Sigmoid colon (tissue), 7 donors: Measurements from ENCODE around the gene LHX3. TPM values are rescaled to one million over a fixed set of nuclear protein-coding genes. Genes with fewer than 3 reads are reported as not detected.

Experiments
- DNase-seq: peaks from one replicate; pipeline ENCODE4 v3.0.0-alpha.2; 2019
- H3K27ac ChIP-seq, 4 donors: fragments of 200-600 bp; sonication (generic); one replicate each; pipeline ENCODE4 v1.5.1; 2016 to 2019; ENCODE audit warnings: mild to moderate bottlenecking in 1 of 4
- H3K27me3 ChIP-seq, 3 donors: fragments of 200-600 bp; sonication (generic); one replicate each; pipeline ENCODE4 v1.5.1; 2019; ENCODE audit warnings: mild to moderate bottlenecking in 1 of 3
- H3K36me3 ChIP-seq, 4 donors: fragments of 200-600 bp; sonication (generic); one replicate each; pipeline ENCODE4 v1.5.1; 2016 to 2019
- H3K4me1 ChIP-seq, 4 donors: fragments of 200-600 bp; sonication (generic); one replicate each; pipeline ENCODE4 v1.5.1; 2017 to 2019
- H3K4me3 ChIP-seq, 4 donors: fragments of 200-600 bp; sonication (generic); one replicate each; pipeline ENCODE4 v1.5.1; 2017 to 2019; ENCODE audit warnings: mild to moderate bottlenecking in 2 of 4, moderate library complexity in 1 of 4
- H3K9me3 ChIP-seq, 4 donors: fragments of 200-600 bp in 3 of 4; sonication (generic) in 3 of 4; one replicate each; pipeline versions ENCODE4 v1.5.1 to v1.6.1; 2013 to 2019
- EP300 ChIP-seq, 4 donors: sonication (generic); formaldehyde crosslinking; IDR thresholded peaks; one replicate each; pipeline ENCODE4 v1.6.1; 2017; ENCODE audit warnings: antibody characterized with exemption in 4 of 4
- POLR2A ChIP-seq, 2 donors: fragments of 450-650 bp; IDR thresholded peaks; one replicate each; pipeline ENCODE4 v1.6.1; 2016; ENCODE audit warnings: antibody characterized with exemption in 2 of 2, mild to moderate bottlenecking in 2 of 2, moderate library complexity in 2 of 2
- POLR2AphosphoS5 ChIP-seq, 4 donors: sonication (generic); formaldehyde crosslinking; IDR thresholded peaks; one replicate each; pipeline ENCODE4 v1.6.1; 2017; ENCODE audit warnings: antibody characterized with exemption in 4 of 4
- WGBS, 2 donors: extraction: QIAGEN DNeasy Blood & Tissue Kit; methylation state at CpG; one replicate each; pipeline ENCODE4 v1.1.7; 2013; 5-methylcytosine and 5-hydroxymethylcytosine counted together
- intact Hi-C: fragments of 100-400 bp; cut with DNase I; formaldehyde crosslinking; loops from one replicate; pipeline ENCODE4 v1.15.1; 2023
- polyA plus RNA-seq, 3 donors: library from polyadenylated mRNA; stranded (reverse); fragments of 200-250 nt; gene quantifications; one replicate each; pipeline ENCODE4 v1.2.3, GENCODE V29; 2013
- total RNA-seq, 4 donors: library from RNA; depleted of rRNA; stranded (reverse); fragments of >200 nt; gene quantifications; one replicate each; pipeline ENCODE4 v1.1.0, GENCODE V29; 2016
- TF ChIP-seq, protein P1 (sequence below), 4 experiments: fragments of 450-650 bp in 3 of 4; fragments of 200-600 bp in 1 of 4; IDR thresholded peaks; one replicate each; pipeline ENCODE4 v1.5.1; 2016 to 2019; ENCODE audit warnings: antibody characterized with exemption in 4 of 4, mild to moderate bottlenecking in 3 of 4, moderate library complexity in 2 of 4
- donor health status: healthy with polysubstance abuse.
- donor health status: Bipolar disorder and iron deficiency.
- donor health status: healthy.

LHX3 gene
- total and polyA plus RNA-seq, 7 donors, result not detected

- Histone ChIP-seq H3K4me1 (no peaks in the 10 kb centered on the region), H3K9me3 (no peaks in the 10 kb centered on the region), H3K36me3 (no peaks in the 10 kb centered on the region), H3K4me3 (no peak overlapping the region), H3K27me3 (peaks cover 4 to 41% (median 24%) of the 10 kb centered on the region in 3 donors), H3K27ac (no peak overlapping the region)
- intact Hi-C loops, result no loop called here
- no peak for DNase-seq
- 18 to 68% methylated on average over 24 of the region's 24 CpGs for WGBS, 2 donors
- TF ChIP-seq, protein P1, sequence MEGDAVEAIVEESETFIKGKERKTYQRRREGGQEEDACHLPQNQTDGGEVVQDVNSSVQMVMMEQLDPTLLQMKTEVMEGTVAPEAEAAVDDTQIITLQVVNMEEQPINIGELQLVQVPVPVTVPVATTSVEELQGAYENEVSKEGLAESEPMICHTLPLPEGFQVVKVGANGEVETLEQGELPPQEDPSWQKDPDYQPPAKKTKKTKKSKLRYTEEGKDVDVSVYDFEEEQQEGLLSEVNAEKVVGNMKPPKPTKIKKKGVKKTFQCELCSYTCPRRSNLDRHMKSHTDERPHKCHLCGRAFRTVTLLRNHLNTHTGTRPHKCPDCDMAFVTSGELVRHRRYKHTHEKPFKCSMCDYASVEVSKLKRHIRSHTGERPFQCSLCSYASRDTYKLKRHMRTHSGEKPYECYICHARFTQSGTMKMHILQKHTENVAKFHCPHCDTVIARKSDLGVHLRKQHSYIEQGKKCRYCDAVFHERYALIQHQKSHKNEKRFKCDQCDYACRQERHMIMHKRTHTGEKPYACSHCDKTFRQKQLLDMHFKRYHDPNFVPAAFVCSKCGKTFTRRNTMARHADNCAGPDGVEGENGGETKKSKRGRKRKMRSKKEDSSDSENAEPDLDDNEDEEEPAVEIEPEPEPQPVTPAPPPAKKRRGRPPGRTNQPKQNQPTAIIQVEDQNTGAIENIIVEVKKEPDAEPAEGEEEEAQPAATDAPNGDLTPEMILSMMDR (IDR thresholded peaks at IDR 0.05), result no peak
- no peak for TF ChIP-seq POLR2AphosphoS5 (IDR thresholded peaks at IDR 0.05)
- no peak for TF ChIP-seq EP300 (IDR thresholded peaks at IDR 0.05)
- TF ChIP-seq POLR2A (IDR thresholded peaks at IDR 0.05), result no peak
These were observed 51.4 kb downstream of the LHX3 start for GRCh38 chr9:136153381-136154065.

- H3K9me3 ChIP-seq, result no peaks in the 10 kb centered on the region
- TF ChIP-seq EP300 (IDR thresholded peaks at IDR 0.05) (no peak), POLR2AphosphoS5 (IDR thresholded peaks at IDR 0.05) (no peak)
- TF ChIP-seq, protein P1 (IDR thresholded peaks at IDR 0.05), result no peak
- 90 to 95% methylated on average over 12 of the region's 12 CpGs for WGBS, 2 donors
- DNase-seq, result no peak
- H3K4me3 ChIP-seq, result no peak overlapping the region
- H3K27me3 ChIP-seq, result peaks cover 10 to 41% (median 25%) of the 10 kb centered on the region in 3 donors
- no peak overlapping the region for H3K27ac ChIP-seq
- H3K36me3 ChIP-seq, result no peaks in the 10 kb centered on the region
- intact Hi-C loops, result no loop called here
- no peaks in the 10 kb centered on the region for H3K4me1 ChIP-seq
These were observed 52.0 kb downstream of the LHX3 start for GRCh38 chr9:136152931-136153330.

GRCh38 chr9:136152543-136152866 is 52.4 kb downstream of the LHX3 start:
- WGBS, 2 donors, result 88 to 89% methylated on average over 4 of the region's 4 CpGs
- no peak overlapping the region for H3K4me3 ChIP-seq
- H3K27me3 ChIP-seq, result peaks cover 14 to 41% (median 29%) of the 10 kb centered on the region in 3 donors
- no peaks in the 10 kb centered on the region for H3K9me3 ChIP-seq
- no peak for DNase-seq
- no peak for TF ChIP-seq POLR2AphosphoS5 (IDR thresholded peaks at IDR 0.05)
- TF ChIP-seq, protein P1 (IDR thresholded peaks at IDR 0.05), result no peak
- no peak for TF ChIP-seq POLR2A (IDR thresholded peaks at IDR 0.05)
- TF ChIP-seq EP300 (IDR thresholded peaks at IDR 0.05), result no peak
- no peaks in the 10 kb centered on the region for H3K36me3 ChIP-seq
- H3K27ac ChIP-seq, result no peak overlapping the region
- intact Hi-C loops, result no loop called here
- H3K4me1 ChIP-seq, result no peaks in the 10 kb centered on the region

- no peak overlapping the region for H3K4me3 ChIP-seq
- TF ChIP-seq, protein P1 (IDR thresholded peaks at IDR 0.05), result no peak
- no peak for TF ChIP-seq POLR2A (IDR thresholded peaks at IDR 0.05)
- no peaks in the 10 kb centered on the region for H3K4me1 ChIP-seq
- H3K36me3 ChIP-seq, result no peaks in the 10 kb centered on the region
- no peaks in the 10 kb centered on the region for H3K9me3 ChIP-seq
- DNase-seq, result no peak
- 82 to 95% methylated on average over 27 of the region's 27 CpGs for WGBS, 2 donors
- no peak overlapping the region for H3K27ac ChIP-seq
- intact Hi-C loops, result no loop called here
- peaks cover 16 to 42% (median 32%) of the 10 kb centered on the region in 3 donors for H3K27me3 ChIP-seq
These were observed 52.9 kb downstream of the LHX3 start for GRCh38 chr9:136151848-136152542.
